Measurements from ENCODE around the gene UGT1A10.
"Not testable (repeated sequence)": the region's sequence is repeated elsewhere in the genome, so short reads cannot be mapped to it uniquely, and the experiment has no call there.

Gene UGT1A10

DNA sequence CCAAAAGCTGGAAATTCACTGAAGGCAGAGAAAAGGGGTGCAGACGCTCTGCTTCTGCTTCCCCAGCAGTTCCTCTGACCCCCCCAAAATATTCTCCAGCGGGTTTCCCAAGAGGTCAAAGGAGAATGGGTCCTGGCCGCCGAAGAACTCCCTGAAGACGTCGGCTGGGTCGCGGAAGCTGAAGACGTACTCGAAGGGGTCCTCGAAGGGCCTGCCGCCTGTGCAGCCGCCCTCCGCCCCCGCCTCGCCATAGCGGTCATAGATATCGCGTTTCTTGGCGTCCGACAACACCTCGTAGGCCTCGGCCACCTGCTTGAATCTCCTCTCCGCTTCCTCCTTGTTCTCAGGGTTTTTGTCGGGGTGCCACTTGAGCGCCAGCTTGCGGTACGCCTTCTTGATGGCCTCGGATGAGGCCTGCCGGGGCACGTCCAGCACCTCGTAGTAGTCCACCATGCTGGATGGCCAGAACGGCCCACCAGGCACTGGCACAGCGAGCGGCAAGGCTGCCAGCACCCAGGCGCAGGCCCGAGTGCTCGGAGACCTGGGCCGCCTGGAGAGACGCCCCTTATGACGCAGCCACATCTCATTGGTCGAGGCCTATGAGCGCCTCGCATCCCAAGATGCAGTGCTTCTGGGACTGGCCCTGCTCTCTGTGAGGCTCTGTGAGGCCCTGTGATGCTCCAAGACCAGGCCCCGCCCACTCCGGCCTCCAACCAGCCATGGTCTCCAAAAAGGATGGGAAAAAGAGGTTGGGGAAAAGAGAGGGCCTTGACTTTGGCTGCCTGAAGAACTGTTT, 107.4 kb downstream of the UGT1A10 start:
- H3K9me2 ChIP-seq (replicated peaks; ENCODE audit: control insufficient read depth, low read length): no peaks in the 10 kb centered on the region
- no peaks in the 10 kb centered on the region for H3K36me3 ChIP-seq (ENCODE audit: control insufficient read depth, low read length)
- no peak overlapping the region for H3K4me2 ChIP-seq (ENCODE audit: low read length)
- no peaks in the 10 kb centered on the region for H3K4me1 ChIP-seq (ENCODE audit: control insufficient read depth, low read length)
- no peaks in the 10 kb centered on the region for H3K79me2 ChIP-seq (ENCODE audit: control insufficient read depth, low read length)
- H3K9me3 ChIP-seq (ENCODE audit: control insufficient read depth, insufficient read depth, low read length): no peaks in the 10 kb centered on the region
- no peaks in the 10 kb centered on the region for H3F3A ChIP-seq (ENCODE audit: control insufficient read depth, insufficient read depth)
- H3K4me3 ChIP-seq (ENCODE audit: low read length): no peak overlapping the region
- TF ChIP-seq EZH2phosphoT487 (IDR thresholded peaks at IDR 0.05; ENCODE audit: borderline replicate concordance, low read length): no peak
- TF ChIP-seq, protein P1, sequence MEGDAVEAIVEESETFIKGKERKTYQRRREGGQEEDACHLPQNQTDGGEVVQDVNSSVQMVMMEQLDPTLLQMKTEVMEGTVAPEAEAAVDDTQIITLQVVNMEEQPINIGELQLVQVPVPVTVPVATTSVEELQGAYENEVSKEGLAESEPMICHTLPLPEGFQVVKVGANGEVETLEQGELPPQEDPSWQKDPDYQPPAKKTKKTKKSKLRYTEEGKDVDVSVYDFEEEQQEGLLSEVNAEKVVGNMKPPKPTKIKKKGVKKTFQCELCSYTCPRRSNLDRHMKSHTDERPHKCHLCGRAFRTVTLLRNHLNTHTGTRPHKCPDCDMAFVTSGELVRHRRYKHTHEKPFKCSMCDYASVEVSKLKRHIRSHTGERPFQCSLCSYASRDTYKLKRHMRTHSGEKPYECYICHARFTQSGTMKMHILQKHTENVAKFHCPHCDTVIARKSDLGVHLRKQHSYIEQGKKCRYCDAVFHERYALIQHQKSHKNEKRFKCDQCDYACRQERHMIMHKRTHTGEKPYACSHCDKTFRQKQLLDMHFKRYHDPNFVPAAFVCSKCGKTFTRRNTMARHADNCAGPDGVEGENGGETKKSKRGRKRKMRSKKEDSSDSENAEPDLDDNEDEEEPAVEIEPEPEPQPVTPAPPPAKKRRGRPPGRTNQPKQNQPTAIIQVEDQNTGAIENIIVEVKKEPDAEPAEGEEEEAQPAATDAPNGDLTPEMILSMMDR (IDR thresholded peaks at IDR 0.05; ENCODE audit: low read depth, low read length, poor library complexity, severe bottlenecking): no peak
- no peak overlapping the region for H3K27ac ChIP-seq (ENCODE audit: low read depth, low read length)
- no peaks in the 10 kb centered on the region for H4K20me1 ChIP-seq (ENCODE audit: control insufficient read depth, insufficient read depth, low read depth, low read length)
- 0 out of 2 replicates have a peak, but pooled peaks cover 3% of the 10 kb centered on the region for H3K27me3 ChIP-seq (ENCODE audit: control insufficient read depth, low read length)

GRCh38 chr2:233745073-233745755, 109.0 kb downstream of the UGT1A10 start:
- no peaks in the 10 kb centered on the region for H3K79me2 ChIP-seq (ENCODE audit: control insufficient read depth, low read length)
- 0 out of 2 replicates have a peak, but pooled peaks cover 3% of the 10 kb centered on the region for H3K27me3 ChIP-seq (ENCODE audit: control insufficient read depth, low read length)
- no peaks in the 10 kb centered on the region for H3K9me2 ChIP-seq (replicated peaks; ENCODE audit: control insufficient read depth, low read length)
- H3K27ac ChIP-seq (ENCODE audit: low read depth, low read length): no peak overlapping the region
- H3K4me1 ChIP-seq (ENCODE audit: control insufficient read depth, low read length): no peaks in the 10 kb centered on the region
- no peaks in the 10 kb centered on the region for H3K36me3 ChIP-seq (ENCODE audit: control insufficient read depth, low read length)
- no peaks in the 10 kb centered on the region for H3F3A ChIP-seq (ENCODE audit: control insufficient read depth, insufficient read depth)
- no peaks in the 10 kb centered on the region for H3K9me3 ChIP-seq (ENCODE audit: control insufficient read depth, insufficient read depth, low read length)
- no peak overlapping the region for H3K4me2 ChIP-seq (ENCODE audit: low read length)
- H4K20me1 ChIP-seq (ENCODE audit: control insufficient read depth, insufficient read depth, low read depth, low read length): no peaks in the 10 kb centered on the region
- no peak overlapping the region for H3K4me3 ChIP-seq (ENCODE audit: low read length)
- TF ChIP-seq, protein P1 (IDR thresholded peaks at IDR 0.05; ENCODE audit: low read depth, low read length, poor library complexity, severe bottlenecking): no peak
- TF ChIP-seq EZH2phosphoT487 (IDR thresholded peaks at IDR 0.05; ENCODE audit: borderline replicate concordance, low read length): no peak

DNA sequence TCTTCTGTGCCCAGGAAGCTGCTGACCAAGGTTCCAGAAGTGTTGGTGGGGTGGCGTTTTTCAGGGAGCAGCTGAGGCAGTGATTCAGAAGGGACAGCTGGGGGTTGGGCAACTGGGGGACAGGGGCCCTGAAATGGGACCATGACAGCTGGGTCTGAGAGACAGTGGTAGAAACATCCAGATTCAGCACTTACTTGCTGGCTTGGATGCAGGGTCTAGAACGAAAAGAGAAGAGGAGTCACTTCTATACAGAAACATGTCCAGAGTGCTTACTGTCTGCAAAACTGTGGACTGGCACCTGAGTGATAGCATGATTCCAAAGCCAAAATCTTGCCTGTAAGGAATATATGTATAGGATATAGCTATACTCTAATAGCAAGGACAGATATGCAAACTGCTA, 109.6 kb downstream of the UGT1A10 start:
- not testable (repeated sequence) for H3K27ac ChIP-seq (ENCODE audit: low read depth, low read length); H3F3A ChIP-seq (ENCODE audit: control insufficient read depth, insufficient read depth); H3K36me3 ChIP-seq (ENCODE audit: control insufficient read depth, low read length); H3K27me3 ChIP-seq (ENCODE audit: control insufficient read depth, low read length); H3K4me1 ChIP-seq (ENCODE audit: control insufficient read depth, low read length); H4K20me1 ChIP-seq (ENCODE audit: control insufficient read depth, insufficient read depth, low read depth, low read length); H3K9me3 ChIP-seq (ENCODE audit: control insufficient read depth, insufficient read depth, low read length); H3K4me3 ChIP-seq (ENCODE audit: low read length); H3K4me2 ChIP-seq (ENCODE audit: low read length); H3K9me2 ChIP-seq (replicated peaks; ENCODE audit: control insufficient read depth, low read length); H3K79me2 ChIP-seq (ENCODE audit: control insufficient read depth, low read length)

Measured in DOHH2 (cell line).